ENCODE results near the gene HCN2.

- TF ChIP-seq POLR2A (IDR thresholded peaks at IDR 0.05) (no peak), CTCF (IDR thresholded peaks at IDR 0.05) (no peak)
Observed at GRCh38 chr19:658059-658839, 68.6 kb downstream of the HCN2 start.
